GM12878 (cell line): ENCODE measurements around the gene CDKL1. TPM values are rescaled to one million over a fixed set of nuclear protein-coding genes. Genes with fewer than 3 reads are reported as not detected.

ENCODE experiments used
- ATAC-seq: fragments of 200-7000 bp; cut with Tn5 transposase; 3 replicates; pipeline ENCODE4 v1.9.1; 2020; ENCODE audit warnings: mild to moderate bottlenecking, moderate library complexity
- BruUV-seq: library from RNA; stranded (reverse); fragments of 400-500 nt; replicated peaks from 2 replicates; lab custom pipeline; 2021; lab: Mats Ljungman, UMichigan
- CTCF ChIA-PET: fragments of 300-600 bp; sonication (Branson Sonifier 250); formaldehyde crosslinking; extraction: SDS; loops from one replicate; lab custom pipeline; 2021; ENCODE audit warnings: inconsistent platforms; lab: Yijun Ruan, JAX
- POLR2A ChIA-PET: fragments of 350-600 bp; formaldehyde crosslinking; extraction: SDS; loops from one replicate; lab custom pipeline; 2021; ENCODE audit warnings: inconsistent platforms; lab: Charles Lee
- RAD21 ChIA-PET: fragments of 300-600 bp; sonication (Branson Sonifier 250); formaldehyde crosslinking; loops from one replicate; lab custom pipeline; 2023; ENCODE audit warnings: antibody characterized with exemption; ENCODE audit not compliant: unreplicated experiment; lab: Charles Lee
- SMC1A ChIA-PET: fragments of 300-600 bp; sonication (Branson Sonifier 250); formaldehyde crosslinking; loops from one replicate; lab custom pipeline; 2023; ENCODE audit not compliant: unreplicated experiment, uncharacterized antibody; lab: Charles Lee
- DNase-seq: peaks from one replicate; pipeline ENCODE4 v3.0.0-alpha.2; 2011; ENCODE audit warnings: low read depth, low spot score
- FAIRE-seq: peaks from 3 replicates; lab custom pipeline; 2011; peaks lifted over from hg19 to GRCh38; lab: Jason Lieb, UNC
- H2AFZ ChIP-seq: 2 replicates; pipeline ENCODE4 v1.6.0; 2011; ENCODE audit warnings: low read depth, low read length, control low read depth; ENCODE audit not compliant: control insufficient read depth
- H3K27ac ChIP-seq: 2 replicates; pipeline ENCODE4 v1.5.1; 2011; ENCODE audit warnings: control low read depth; ENCODE audit not compliant: control insufficient read depth, insufficient read depth
- H3K27me3 ChIP-seq, 2 experiments: replicated peaks in 1 of 2; 2 replicates each; pipeline versions ENCODE4 v1.6.0 to v1.6.1; 2011; ENCODE audit warnings: low read length in 1 of 2; ENCODE audit not compliant: control insufficient read depth in 2 of 2, insufficient read depth in 2 of 2
- H3K36me3 ChIP-seq, 2 experiments: 2 replicates each; pipeline ENCODE4 v1.5.1; 2011; ENCODE audit warnings: low read length in 1 of 2; ENCODE audit not compliant: control insufficient read depth in 2 of 2, insufficient read depth in 2 of 2
- H3K4me1 ChIP-seq: 2 replicates; pipeline ENCODE4 v1.6.1; 2011; ENCODE audit warnings: mild to moderate bottlenecking, low read length, moderate library complexity, mixed read lengths; ENCODE audit not compliant: control insufficient read depth, insufficient read depth
- H3K4me2 ChIP-seq: 2 replicates; pipeline ENCODE4 v1.6.0; 2011; ENCODE audit warnings: control low read depth; ENCODE audit not compliant: control insufficient read depth, insufficient read depth
- H3K4me3 ChIP-seq: fragments of 200-600 bp; sonication (generic); 2 replicates; pipeline ENCODE4 v1.5.1; 2016
- H3K79me2 ChIP-seq: 2 replicates; pipeline ENCODE4 v1.6.0; 2011; ENCODE audit warnings: low read length; ENCODE audit not compliant: control insufficient read depth, insufficient read depth
- H3K9ac ChIP-seq: 2 replicates; pipeline ENCODE4 v1.8.0; 2011; ENCODE audit warnings: low read length, control low read depth, mixed read lengths; ENCODE audit not compliant: control insufficient read depth, insufficient read depth
- H3K9me3 ChIP-seq: replicated peaks from 3 replicates; pipeline ENCODE4 v1.5.1; 2011; ENCODE audit warnings: mild to moderate bottlenecking, low read length; ENCODE audit not compliant: control insufficient read depth, insufficient read depth
- H4K20me1 ChIP-seq: 2 replicates; pipeline ENCODE4 v1.6.0; 2011; ENCODE audit not compliant: control insufficient read depth, insufficient read depth
- ASH2L ChIP-seq: fragments of 300-600, 200-600 bp; sonication (generic); IDR thresholded peaks from 2 replicates; pipeline ENCODE4 v1.6.1; 2017; ENCODE audit warnings: low read depth, mild to moderate bottlenecking, borderline replicate concordance
- CEBPB ChIP-seq, 2 experiments: fragments of 150-350 bp in 1 of 2; IDR thresholded peaks; 2 replicates each; pipeline ENCODE4 v1.6.1; 2012 to 2014; ENCODE audit warnings: low read depth in 2 of 2, low read length in 2 of 2, borderline replicate concordance in 1 of 2, inconsistent platforms in 1 of 2
- CHD4 ChIP-seq: fragments of 200-600 bp; sonication (generic); IDR thresholded peaks from 2 replicates; pipeline ENCODE4 v1.6.1; 2016; ENCODE audit warnings: mild to moderate bottlenecking
- FOS ChIP-seq: IDR thresholded peaks from 3 replicates; pipeline ENCODE4 v1.6.1; 2011; ENCODE audit warnings: borderline replicate concordance; ENCODE audit not compliant: insufficient read length; ENCODE audit errors: extremely low read depth
- IKZF1 ChIP-seq: fragments of 450-650 bp; conservative IDR thresholded peaks from 2 replicates; pipeline ENCODE4 v1.6.1; 2017; ENCODE audit warnings: antibody characterized with exemption, mild to moderate bottlenecking
- IKZF2 ChIP-seq, 2 experiments: fragments of 450-650 bp; IDR thresholded peaks; 2 replicates each; pipeline ENCODE4 v1.6.1; 2017; ENCODE audit warnings: mild to moderate bottlenecking in 2 of 2, moderate library complexity in 2 of 2
- POU2F2 ChIP-seq: IDR thresholded peaks from 3 replicates; pipeline ENCODE4 v1.6.1; 2011; ENCODE audit warnings: low read depth, mild to moderate bottlenecking, low read length, borderline replicate concordance
- WGBS: methylation state at CpG from one replicate; pipeline ENCODE4 v1.1.6; 2016; ENCODE audit warnings: low lambda C conversion rate; ENCODE audit not compliant: insufficient replicate concordance, insufficient coverage; ENCODE audit errors: missing lambda C conversion rate; 5-methylcytosine and 5-hydroxymethylcytosine counted together
- in situ Hi-C: fragments of 300-500 bp; cut with MboI; formaldehyde crosslinking; loops from 9 replicates; pipeline ENCODE4 v1.14.3; 2018; ENCODE audit warnings: mixed read lengths
- intact Hi-C: fragments of 100-400 bp; cut with micrococcal nuclease; formaldehyde crosslinking; loops from one replicate; pipeline ENCODE4 v1.14.2; 2022; ENCODE audit not compliant: unreplicated experiment
- polyA plus RNA-seq, 11 experiments: library from polyadenylated mRNA; depleted of rRNA in 4 of 11; unstranded in 6 of 11; stranded (reverse) in 5 of 11; fragments of >200 nt; fragmentation: Nextera tagmentation in 4 of 11; fragmentation: Illumina TruSeq in 1 of 11; extraction: Ambion mirVana in 4 of 11; extraction: Trizol in 1 of 11; gene quantifications; 1 replicate in 1 of 11; 2 replicates in 10 of 11; pipeline versions ENCODE4 v1.2.1 to v1.2.3, GENCODE V29; 2011 to 2016; ENCODE audit warnings: inconsistent platforms in 2 of 11, missing spikeins in 2 of 11, low read depth in 1 of 11
- total RNA-seq, 4 experiments: library from RNA; depleted of rRNA in 3 of 4; stranded (reverse); fragments of >200 nt in 3 of 4; fragmentation: Illumina TruSeq in 1 of 4; extraction: Trizol in 1 of 4; gene quantifications; 2 replicates each; pipeline versions ENCODE4 v1.2.1 to v1.2.3, GENCODE V29; 2013 to 2021
- TF ChIP-seq, protein P1 (sequence below): IDR thresholded peaks from 2 replicates; pipeline ENCODE4 v1.6.1; 2011; ENCODE audit warnings: borderline replicate concordance, low read depth, mild to moderate bottlenecking, moderate library complexity, low read length; ENCODE audit not compliant: insufficient read depth, poor library complexity, severe bottlenecking
- TF ChIP-seq, protein P2 (sequence below), 3 experiments: IDR thresholded peaks in 2 of 3; conservative IDR thresholded peaks in 1 of 3; 2 replicates each; pipeline ENCODE4 v1.5.1; 2011; ENCODE audit warnings: low read depth in 3 of 3, low read length in 3 of 3, mild to moderate bottlenecking in 3 of 3, control low read depth in 2 of 3, moderate library complexity in 2 of 3, inconsistent platforms in 1 of 3, mixed read lengths in 1 of 3; ENCODE audit not compliant: control insufficient read depth in 2 of 3, insufficient read depth in 1 of 3; ENCODE audit errors: extremely low read depth in 1 of 3

The CDKL1 gene
- total and polyA plus RNA-seq, 10 of the 15 experiments (the other 5 are each of a cell fraction or from before 2014, with no cell fraction given) = 9.0 to 19.0 (median 11.1) TPM

DNA sequence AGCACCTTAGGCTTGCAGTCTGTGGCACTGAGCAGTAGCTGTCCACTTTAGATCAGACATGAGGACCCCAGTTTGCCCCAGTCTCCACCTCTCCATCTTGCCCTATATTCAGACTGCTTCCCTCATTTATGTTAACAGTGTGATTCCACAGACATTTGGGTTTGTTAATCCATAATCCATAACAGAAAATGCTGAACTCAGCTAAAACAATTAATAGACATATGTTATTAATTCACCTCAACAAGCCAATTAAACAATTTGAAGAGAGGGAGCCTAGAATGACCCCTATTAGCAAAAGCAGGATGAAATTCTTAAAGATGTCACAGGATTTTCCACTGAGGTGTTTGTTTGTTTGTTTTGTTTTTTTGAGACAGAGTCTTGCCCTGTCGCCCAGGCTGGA, 9.1 kb downstream of the CDKL1 start:
- Histone ChIP-seq H3K4me1 (no peaks in the 10 kb centered on the region), H3K4me2 (no peak overlapping the region), H3K36me3 (no peaks in the 10 kb centered on the region), H3K9ac (no peak overlapping the region), H3K79me2 (no peaks in the 10 kb centered on the region), H2AFZ (no peak overlapping the region), H3K9me3 (no peaks in the 10 kb centered on the region), H4K20me1 (no peaks in the 10 kb centered on the region), H3K27ac (no peak overlapping the region), H3K4me3 (no peak overlapping the region), H3K27me3 (no peaks in the 10 kb centered on the region)
- TF ChIP-seq IKZF2 (IDR thresholded peaks at IDR 0.05) (no peak), CHD4 (no peak), POU2F2 (no peak), FOS (no peak), IKZF1 (no peak), CEBPB (IDR thresholded peaks at IDR 0.05; ENCODE audit: borderline replicate concordance in 1 of 2, low read depth in 2 of 2, low read length in 2 of 2) (no peak), ASH2L (no peak)
- TF ChIP-seq, protein P1, sequence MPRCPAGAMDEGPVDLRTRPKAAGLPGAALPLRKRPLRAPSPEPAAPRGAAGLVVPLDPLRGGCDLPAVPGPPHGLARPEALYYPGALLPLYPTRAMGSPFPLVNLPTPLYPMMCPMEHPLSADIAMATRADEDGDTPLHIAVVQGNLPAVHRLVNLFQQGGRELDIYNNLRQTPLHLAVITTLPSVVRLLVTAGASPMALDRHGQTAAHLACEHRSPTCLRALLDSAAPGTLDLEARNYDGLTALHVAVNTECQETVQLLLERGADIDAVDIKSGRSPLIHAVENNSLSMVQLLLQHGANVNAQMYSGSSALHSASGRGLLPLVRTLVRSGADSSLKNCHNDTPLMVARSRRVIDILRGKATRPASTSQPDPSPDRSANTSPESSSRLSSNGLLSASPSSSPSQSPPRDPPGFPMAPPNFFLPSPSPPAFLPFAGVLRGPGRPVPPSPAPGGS = no peak
- TF ChIP-seq, protein P2, sequence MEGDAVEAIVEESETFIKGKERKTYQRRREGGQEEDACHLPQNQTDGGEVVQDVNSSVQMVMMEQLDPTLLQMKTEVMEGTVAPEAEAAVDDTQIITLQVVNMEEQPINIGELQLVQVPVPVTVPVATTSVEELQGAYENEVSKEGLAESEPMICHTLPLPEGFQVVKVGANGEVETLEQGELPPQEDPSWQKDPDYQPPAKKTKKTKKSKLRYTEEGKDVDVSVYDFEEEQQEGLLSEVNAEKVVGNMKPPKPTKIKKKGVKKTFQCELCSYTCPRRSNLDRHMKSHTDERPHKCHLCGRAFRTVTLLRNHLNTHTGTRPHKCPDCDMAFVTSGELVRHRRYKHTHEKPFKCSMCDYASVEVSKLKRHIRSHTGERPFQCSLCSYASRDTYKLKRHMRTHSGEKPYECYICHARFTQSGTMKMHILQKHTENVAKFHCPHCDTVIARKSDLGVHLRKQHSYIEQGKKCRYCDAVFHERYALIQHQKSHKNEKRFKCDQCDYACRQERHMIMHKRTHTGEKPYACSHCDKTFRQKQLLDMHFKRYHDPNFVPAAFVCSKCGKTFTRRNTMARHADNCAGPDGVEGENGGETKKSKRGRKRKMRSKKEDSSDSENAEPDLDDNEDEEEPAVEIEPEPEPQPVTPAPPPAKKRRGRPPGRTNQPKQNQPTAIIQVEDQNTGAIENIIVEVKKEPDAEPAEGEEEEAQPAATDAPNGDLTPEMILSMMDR (IDR thresholded peaks at IDR 0.05 in 2 of 3, conservative IDR thresholded peaks at IDR 0.05 in 1 of 3; ENCODE audit: control insufficient read depth in 2 of 3, extremely low read depth in 1 of 3, insufficient read depth in 1 of 3, low read depth in 3 of 3, low read length in 3 of 3) = no peak
- DNase-seq = no peak
- POLR2A ChIA-PET = no interaction called here
- SMC1A ChIA-PET = no interaction called here
- CTCF ChIA-PET = no interaction called here
- no peak for FAIRE-seq
- no TSS peak for BruUV-seq
- ATAC-seq = no peak
- RAD21 ChIA-PET = no interaction called here
- intact Hi-C loops (no loop called here), in situ Hi-C loops (no loop called here)
- 100% methylated on average over 1 of the region's 1 CpG for WGBS
